Middle frontal gyrus (tissue), 1 donor: Measurements from ENCODE around the gene RNF13.
"Not testable (repeated sequence)": the region's sequence is repeated elsewhere in the genome, so short reads cannot be mapped to it uniquely, and the experiment has no call there.

Source experiments
- DNase-seq: peaks from one replicate; pipeline ENCODE4 v3.0.0-alpha.2; 2015; ENCODE audit warnings: low spot score; ENCODE audit errors: extremely low spot score

RNF13 gene

GRCh38 chr3:149954812-149955211 lies 141.8 kb downstream of the RNF13 start:
- DNase-seq = no peak

- no peak for DNase-seq
Measured at GRCh38 chr3:149955449-149955848, 142.4 kb downstream of the RNF13 start.

GRCh38 chr3:149957361-149958125 lies 144.5 kb downstream of the RNF13 start:
- DNase-seq = no peak

DNA sequence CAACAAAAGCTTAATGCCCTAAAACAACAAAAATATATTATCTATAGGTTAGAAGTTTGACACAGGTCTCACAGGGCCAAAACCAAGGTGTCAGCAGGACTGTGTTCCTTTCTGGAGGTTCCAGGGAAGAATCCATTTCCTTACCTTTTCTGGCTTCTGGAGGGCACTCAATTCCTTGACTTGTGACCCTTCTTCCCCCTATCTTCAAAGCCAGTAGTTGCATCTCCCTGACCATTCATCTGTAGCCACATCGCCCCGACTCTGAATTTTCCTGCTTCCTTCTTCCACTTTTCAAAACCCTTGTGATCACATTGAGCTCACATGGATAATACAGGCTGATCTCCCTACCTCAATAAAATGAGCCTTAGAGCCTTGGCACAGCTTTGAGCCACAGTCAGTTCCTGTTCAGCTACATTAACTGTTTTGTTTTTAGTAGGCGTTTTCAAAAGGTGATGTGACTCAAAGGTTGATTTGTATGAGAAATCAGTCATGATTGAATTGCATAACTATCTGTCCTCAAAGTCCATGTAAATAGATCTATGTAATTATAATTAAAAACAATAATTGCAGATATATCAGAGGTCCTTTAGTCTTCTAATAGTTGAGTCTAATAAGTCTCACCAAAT lies 145.3 kb downstream of the RNF13 start:
- no peak for DNase-seq

DNA sequence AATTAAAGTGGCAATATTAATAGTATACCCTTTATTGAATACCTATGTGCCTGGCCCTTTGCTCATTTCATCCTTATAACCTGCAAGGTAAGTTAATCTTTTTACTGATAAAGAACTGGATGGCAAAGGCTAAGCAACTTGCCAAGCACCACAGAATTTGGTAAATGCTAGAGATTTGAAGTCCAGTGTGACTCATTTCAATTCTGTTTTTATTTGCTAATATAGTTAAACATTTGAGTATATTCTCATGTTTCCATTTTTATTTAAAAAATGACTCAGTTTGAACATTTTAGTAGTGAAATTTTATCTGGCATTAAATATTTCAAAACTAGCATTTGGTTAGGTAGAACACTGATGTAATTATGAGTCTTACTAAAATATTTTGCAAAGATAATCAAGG lies 146.4 kb downstream of the RNF13 start:
- DNase-seq = no peak

GRCh38 chr3:149963485-149963884 lies 150.5 kb downstream of the RNF13 start:
- DNase-seq = no peak

DNA sequence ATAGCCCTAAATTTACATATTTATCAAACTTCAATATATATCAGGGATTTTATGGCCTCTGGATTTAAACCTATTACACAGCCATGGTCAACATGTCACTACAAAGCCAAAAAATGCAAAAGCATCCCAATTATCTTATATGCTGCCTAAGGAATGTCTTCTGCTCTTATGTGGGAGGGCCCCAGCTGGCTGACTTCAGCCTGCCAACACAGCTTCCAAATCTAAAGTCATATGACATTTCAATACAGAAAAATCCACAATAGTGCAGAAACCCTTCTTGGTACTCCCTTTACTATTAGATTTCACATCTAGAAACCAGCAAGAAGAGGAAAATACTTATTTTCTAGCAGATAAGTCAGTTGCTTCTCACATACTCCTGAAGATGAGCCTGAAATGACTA lies 151.3 kb downstream of the RNF13 start:
- DNase-seq = no peak

DNA sequence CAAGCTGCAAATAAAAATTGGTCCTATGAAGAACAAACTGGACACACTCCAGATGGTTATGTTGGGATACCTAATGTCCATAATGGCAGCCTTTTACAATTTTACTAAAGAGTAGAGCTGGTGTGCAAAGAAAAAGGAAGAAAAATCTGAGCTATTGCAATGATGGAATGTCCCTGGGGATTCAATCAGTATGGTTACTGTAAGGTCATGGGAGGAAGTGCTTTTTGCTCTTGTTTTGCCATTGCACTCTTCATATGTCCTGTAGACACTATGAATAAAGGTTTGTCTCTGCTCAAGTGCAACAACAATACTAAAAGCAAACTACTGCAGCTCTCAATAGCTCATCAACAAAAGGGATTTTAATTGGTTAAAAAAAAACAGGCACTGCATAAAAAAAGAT lies 152.3 kb downstream of the RNF13 start:
- no peak for DNase-seq

DNA sequence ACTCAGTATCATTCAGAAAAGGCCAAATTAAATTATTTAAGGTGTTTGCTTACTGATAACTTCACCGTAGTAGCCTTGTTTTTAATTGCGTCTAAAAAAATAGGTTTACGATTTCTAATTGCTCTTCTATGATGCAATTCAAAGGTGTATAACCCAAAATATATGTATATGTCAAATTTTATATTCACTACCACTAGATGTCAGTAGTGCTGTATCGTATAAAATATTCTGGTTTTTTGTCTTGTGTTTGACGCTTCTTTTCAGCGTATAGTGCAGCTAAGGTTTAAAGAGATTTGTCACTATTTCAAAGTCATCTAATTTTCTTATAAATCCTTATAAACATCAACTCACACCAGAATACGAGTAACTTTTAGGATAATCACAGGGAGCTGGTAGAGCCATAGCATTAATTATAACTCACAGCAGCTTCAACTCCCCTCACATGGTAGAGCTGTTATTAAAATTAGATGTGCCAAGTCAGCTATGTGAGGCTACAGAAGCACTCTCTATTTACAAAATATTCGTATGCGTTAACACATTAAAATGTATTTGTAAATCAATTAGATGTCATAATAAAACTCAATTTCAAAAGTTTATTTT lies 154.2 kb downstream of the RNF13 start:
- DNase-seq = peak; percentile 76

DNA sequence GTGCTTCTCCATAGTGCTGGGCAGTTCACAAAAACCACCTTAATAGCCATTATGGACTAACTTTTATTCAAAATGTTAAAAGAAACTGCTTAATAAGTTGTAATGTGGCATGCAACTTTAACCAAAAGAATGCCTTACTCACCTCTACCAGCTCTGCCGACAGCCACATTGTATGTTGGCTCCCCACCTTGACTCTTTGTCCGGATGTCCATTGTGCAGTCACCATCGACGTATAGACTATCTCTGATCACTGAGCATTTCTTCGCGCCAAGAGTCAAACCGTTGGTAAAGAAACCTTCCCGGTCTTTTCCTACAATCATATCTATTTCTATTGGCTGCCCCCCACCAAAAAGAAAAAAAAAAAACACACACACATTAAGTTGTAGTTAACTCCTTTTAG lies 155.2 kb downstream of the RNF13 start:
- DNase-seq = no peak

DNA sequence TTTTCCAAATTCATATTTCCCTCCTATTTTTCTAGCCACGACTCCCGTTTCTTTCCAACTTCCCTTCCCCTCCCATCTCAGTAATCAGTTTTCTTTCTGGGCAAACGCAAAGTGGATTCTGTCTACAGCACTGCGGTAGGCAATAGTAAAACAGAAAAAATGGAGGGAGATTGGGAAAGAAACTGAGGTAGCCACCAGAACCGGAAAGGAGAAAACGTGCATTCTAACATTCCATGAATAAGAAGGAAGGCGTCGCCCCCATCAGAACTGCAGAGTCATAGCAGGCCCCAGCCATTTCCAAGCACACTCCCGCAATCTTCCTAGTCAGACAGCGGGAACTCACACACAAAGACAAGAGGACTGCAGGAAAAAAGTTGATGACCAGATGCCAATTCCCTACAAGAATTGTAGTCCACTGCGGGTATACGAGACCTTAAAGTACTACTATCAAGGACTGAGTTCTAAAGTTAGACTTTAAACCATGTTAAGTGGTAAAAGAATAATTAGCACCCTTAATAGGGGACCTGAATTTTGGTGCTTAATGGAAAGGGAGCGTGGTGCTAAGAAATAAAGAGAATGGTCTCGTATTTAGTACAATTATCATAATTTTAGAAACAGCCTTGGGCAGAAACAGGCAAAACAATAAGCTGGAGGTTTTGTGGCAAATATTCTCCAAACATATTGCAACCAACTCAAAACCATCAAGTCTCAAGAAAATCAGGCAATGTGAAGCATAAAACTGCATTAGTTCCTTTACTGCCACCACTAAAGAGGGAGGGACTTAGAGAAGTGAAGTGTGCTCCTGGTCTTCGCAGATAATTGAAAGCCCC lies 156.3 kb downstream of the RNF13 start:
- DNase-seq = no peak

DNA sequence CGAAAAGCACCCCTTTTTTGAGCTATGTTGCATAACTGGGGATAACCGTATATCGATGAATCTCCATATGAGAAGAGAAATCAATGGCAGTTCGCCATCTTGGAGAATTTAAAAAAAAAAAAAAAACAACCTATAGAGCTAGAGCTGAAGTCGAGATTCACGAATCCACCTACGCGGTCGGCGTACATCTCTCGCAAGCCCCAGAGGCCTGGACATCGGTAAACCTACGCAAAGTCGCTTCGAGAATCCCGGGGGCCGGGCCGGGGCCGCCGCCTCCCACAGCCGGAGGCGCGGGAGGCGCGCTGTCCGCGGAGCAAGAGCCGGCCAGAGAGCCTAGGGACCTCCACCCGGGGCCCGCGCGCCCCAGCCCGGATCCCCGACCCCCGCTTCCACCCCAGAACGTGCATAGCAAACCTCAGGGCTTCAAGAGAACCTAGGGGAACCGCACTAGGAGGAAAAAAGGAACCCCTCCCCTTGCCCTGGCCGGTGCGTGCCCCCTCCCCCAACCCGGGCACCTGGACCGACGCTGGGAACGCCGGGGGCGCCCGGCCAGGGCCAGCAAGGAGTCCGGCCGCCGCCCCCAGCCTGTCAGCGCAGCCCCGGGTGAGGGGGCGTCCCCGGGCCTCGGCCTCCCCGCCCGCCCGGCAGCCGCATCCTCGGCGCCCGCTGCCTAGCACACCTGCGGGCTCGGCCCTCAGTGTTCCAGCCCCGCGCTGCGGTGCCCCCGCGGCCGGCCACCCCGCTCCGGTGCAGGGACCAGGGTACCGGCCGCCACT lies 157.1 kb downstream of the RNF13 start:
- DNase-seq = peak; percentile 60

DNA sequence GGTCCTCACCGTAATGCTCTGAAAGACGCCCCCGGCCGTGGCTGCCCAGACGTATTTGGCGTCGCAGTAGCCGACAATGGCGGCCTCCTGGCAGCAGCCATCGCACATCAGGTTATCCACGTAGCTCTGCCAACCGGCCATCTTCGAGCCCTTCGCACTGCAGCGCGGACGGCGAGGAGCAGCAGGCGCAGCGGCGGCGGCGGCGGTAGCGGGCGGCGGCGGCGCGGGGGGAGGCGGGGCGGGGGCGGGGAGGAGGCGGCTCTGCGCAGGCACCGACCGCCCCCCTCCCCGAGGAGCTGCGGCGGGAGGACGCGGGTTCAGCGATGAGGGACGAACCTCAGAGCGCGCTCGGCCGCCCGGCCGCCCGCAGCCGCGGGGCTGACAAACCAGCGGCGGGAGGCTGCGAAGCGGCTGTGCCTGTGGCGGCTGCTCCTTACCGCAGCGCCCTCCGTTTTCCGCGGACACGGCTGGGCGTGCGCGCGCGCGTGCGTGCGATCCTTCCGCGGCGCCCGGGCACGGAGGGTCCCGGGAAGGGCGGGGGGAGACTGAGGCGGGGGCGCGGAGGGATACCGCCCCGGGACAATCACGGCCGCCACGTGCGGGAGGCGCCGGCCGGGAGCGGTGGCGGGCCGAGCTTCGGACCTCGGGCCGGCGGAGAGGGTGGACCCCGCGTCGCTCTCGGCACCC lies 157.8 kb downstream of the RNF13 start, which contains the start of gene PFN2:
Gene PFN2 (minus strand): TSS at position 180 of the 687 bp plus-strand sequence. CDS start 39 bp downstream, at position 141.
- no peak for DNase-seq

GRCh38 chr3:149971403-149972075 lies 158.5 kb downstream of the RNF13 start:
- no peak for DNase-seq

- no peak for DNase-seq
Measured at GRCh38 chr3:149975919-149976318, 162.9 kb downstream of the RNF13 start.

DNA sequence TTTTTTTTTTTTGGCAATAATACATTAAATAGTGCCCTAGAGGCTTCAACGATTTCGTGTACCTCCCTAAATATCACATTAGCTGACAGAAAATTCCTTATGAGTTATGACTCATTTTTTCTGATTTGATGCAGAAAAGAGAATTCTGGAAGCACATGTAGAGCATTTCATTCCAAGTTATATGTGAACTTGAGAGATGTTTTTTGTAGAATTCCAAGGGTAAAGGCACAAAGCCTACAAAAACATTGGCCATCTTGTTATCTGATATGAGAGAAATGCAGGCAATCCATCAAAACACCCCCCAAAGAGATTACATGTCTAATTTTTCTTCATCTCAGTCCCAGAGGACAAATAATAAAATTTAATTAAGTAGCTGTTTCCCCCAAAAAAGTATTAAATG lies 164.4 kb downstream of the RNF13 start:
- DNase-seq = no peak

GRCh38 chr3:149981979-149982378 lies 169.0 kb downstream of the RNF13 start:
- DNase-seq = not testable (repeated sequence)

- not testable (repeated sequence) for DNase-seq
Measured at GRCh38 chr3:149983053-149983452, 170.0 kb downstream of the RNF13 start.

- DNase-seq = no peak
Measured at GRCh38 chr3:149983628-149984027, 170.6 kb downstream of the RNF13 start.

DNA sequence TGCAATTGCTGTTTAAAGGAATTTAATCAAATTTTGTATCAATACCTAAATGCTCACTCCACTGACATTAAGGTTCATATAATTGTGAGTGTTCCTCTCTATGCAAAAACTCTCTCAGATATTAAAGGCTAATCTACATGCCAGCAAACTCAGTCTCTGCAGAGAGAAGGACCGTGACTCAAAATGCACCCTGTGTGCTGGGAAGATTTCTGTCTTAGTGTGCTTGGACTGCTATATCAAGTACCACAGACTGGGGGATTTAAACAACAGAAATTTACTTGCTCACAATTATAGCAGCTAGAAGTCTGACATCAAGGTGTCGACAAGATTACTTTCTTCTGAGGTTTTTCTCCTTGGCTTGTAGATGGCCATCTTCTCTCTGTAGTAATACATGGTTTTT lies 176.3 kb downstream of the RNF13 start:
- no peak for DNase-seq
